NCI-H748 (cell line): ENCODE measurements around the gene RRM2.
A peak's percentile ranks its signal among the peaks of the same experiment; 100 is the strongest.

Experiments
- DNase-seq: peaks from one replicate; lab custom pipeline; 2025; ENCODE audit not compliant: unreplicated experiment; lab: John Stamatoyannopoulos, UW

RRM2 gene

DNA sequence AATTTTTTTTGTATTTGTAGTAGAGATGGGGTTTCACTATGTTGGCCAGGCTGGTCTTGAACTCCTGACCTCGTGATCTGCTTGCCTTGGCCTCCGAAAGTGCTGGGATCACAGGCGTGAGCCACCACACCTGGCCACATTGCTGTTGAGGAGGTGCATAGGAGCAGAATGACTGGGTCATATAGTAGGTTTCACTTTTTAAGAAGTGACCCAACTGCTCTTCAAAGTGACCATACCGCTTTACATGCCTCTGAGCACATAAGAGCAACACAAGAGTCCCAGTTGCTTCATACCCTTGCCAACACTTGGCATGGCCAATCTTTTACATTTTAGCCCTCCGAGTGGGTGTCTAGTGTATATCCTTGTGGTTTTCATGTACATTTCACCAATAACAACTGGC, 28.9 kb downstream of the RRM2 start:
- no peak for DNase-seq

GRCh38 chr2:10157293-10157692, 34.8 kb downstream of the RRM2 start:
- DNase-seq, result no peak

DNA sequence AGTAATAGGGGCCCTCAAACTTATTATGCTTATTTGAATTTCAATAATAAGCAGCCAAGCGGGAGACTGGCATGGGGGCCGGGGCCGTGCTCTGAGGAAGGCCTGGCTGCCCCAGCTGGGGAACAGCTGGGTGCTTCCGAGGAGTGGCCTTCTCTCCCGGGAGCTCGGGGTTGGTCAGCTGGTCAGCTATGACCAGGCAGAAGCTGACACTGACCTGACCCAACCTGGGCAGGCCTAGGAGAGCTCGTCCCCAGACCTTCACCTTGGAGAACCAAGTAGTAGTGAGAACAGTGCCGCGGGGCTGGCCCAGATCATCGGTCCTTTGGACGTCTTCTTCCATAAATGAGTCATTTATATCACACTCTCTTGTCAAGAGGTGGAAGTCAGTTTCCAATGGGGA, 36.1 kb downstream of the RRM2 start:
- DNase-seq, result no peak

DNA sequence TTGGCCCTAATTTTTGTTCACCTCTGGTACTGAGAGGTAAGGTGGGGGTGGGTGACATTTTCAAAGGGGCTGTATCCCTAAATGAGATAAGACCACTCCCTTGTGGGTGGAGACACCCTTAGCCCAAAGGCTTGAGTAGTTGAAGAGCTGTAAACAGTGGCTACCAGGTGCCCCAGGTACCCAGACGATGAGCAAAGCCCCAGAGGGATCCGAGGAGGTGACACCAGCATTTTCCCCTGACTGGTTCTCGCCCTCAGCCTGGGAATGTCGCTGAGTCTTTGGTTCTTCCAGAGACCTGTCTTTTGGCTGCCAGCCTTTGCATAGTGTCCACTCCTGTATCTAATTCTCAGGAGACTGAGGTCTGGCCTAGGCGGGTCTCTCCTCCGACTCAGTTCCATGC, 36.5 kb downstream of the RRM2 start:
- DNase-seq, result no peak

- DNase-seq, result no peak
Observed at GRCh38 chr2:10159581-10160131, 37.1 kb downstream of the RRM2 start.

- no peak for DNase-seq
Observed at GRCh38 chr2:10160203-10160955, 37.8 kb downstream of the RRM2 start.

DNA sequence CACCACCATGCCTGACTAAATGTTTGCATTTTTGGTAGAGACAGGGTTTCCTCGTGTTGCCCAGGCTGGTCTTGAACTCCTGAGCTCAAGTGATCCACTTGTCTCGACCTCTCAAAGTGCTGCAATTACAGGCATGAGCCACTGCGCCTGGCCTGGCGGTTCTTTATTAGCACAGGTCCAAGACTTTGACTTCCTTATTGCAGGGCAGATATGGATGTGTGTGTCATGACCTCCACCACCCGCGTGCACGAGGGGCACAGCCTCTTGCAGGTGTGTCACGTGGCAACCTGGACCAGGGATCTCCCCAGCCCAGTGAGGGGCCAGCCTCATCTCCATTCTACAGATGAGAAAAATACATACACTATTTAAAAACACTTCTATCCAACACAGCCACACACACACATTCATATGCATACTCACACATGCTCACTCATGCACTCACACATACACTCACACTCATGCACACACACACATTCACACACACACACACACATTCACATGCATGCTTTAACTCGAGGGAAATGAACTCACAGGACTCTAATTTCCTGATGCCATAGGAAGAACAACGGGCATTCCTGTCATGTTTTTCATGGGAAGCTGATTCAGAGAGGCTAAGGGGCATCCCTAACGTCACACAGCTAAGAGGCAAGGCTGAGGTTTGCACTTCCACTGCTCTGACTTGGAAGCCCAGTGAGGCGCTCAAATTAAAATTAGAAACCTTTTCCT, 38.8 kb downstream of the RRM2 start:
- DNase-seq, result no peak

DNA sequence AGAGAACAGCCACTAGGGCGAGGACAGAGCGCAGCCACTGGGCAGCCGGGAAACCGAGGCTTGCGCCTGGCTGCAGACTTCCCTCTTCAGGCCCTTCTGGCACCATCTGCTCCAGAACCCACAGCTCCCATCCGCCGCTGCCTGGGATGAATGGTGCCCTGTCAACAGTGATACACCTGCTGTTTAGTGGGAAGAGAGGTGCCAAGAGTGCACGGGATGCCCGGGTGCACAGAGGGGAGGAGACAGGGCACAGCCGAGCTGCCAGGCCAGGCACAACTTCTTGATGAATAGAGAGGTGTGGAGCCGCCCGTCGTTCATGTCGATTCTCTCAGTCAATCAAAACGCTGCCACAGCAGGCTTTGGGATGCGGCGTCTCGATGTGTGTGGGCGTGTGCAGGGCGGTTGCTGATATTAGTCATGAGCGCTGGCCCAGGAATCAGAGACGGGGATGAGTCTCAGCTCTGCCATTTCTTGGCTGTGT, 39.5 kb downstream of the RRM2 start:
- no peak for DNase-seq

GRCh38 chr2:10162586-10163497, 40.3 kb downstream of the RRM2 start:
- DNase-seq, result peak; percentile 30

- DNase-seq, result no peak
Observed at GRCh38 chr2:10163498-10164486, 41.3 kb downstream of the RRM2 start.

DNA sequence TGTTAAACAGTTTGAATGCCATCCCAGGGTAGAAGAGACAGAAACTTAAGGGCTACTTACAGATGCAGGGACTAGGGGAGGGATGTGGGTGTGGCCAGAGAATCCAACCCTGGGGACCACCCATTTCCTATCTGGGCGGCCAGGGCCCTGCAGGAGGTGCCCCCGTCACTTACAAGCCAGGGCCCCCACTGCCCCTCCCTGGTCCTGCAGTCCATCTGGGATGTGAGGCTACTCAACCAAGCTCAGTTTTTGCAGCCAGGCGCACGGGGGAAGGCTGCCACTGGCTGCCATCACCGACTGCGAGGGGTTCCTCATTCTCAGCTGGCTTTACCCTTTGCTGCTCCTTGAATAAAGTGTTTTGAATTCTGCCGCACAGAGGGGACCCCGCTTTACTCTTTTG, 42.1 kb downstream of the RRM2 start:
- DNase-seq, result no peak

- no peak for DNase-seq
Observed at GRCh38 chr2:10165282-10165681, 42.7 kb downstream of the RRM2 start.

DNA sequence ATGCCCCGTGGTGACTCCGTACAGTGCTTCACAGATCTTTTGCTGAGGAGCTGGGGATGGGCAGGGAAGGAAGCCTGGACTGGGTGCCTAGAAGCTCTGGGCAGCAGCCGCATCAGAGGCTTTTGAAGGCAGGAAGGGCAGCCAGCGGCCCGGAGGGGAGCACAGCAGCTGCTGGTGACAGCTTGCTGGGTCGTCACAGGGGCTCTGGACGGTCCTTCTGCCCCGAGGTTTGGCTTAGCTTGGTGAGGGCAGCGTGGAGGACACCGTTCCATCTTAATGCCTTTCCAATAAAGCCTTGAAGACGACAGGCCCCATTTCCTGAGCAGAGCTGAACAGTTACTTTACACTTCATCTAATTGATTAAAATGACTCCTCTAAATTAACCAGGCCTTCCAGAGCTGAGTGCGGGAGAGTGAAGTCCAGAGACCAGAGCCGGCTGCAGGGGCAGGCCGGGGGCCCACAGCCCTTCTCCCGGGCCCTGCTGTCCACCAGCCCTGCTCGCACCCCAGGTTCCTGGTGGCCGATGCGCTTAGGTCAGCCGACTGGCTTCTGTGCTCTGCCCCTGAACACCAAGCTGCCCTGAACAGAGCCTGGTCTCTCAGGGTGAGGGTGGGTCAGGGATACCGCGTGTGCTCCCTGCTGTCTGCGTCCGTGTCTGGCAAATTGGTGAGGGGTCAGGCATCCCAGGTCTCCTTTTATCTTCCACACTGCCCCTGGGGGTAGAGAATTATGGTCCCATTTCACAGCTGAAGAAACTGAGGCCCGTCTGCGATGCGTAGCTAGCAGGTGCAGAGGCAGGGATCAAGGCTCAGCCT, 43.5 kb downstream of the RRM2 start:
- DNase-seq, result no peak

GRCh38 chr2:10166676-10167292, 44.2 kb downstream of the RRM2 start:
- DNase-seq, result no peak

GRCh38 chr2:10167316-10167715, 44.8 kb downstream of the RRM2 start:
- no peak for DNase-seq

GRCh38 chr2:10168221-10168620, 45.7 kb downstream of the RRM2 start:
- no peak for DNase-seq

DNA sequence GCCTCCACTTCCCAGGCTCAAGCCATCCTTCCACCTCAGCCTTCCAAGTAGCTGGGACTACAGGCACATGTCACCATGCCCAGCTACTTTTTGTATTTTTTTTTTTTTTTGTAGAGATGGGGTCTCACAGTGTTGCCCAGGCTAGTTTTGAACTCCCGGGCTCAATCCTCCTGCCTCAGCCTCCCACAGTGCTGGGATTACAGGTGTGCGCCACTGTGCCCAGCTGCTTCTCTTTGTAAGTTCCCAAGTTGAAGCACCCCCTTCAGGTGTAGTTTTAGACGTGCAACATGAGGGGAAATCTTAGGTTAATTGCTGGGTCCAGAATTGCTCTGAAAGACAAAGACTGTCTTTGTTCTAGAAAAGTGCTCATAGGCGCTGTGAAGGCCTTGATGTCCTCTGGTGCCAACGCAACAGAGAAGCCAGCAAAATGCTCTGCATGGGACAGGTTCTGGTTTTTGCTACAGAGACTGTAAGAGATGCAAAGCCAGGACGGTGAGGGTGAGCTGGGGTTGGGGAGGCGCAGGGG, 46.6 kb downstream of the RRM2 start:
- DNase-seq, result no peak

DNA sequence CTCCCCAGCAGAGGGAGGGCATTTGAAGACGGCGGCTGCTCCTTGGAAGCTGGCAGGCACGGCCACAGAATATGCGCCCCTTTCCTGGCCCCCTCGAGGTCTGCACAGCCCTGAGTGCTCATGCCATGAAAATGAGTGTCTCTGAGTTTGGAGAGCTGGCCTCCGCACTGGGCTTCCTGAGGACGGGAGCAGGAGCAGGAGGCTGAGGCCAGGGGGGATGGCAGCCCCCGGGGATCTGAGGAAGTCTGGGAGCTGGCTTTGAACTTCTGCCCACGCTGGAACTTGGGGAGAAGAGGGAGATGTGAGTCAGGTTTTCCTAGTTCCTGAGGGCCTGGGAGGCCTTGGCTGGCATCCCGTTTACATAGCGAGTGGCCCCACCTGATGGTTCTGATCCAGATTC, 47.0 kb downstream of the RRM2 start:
- no peak for DNase-seq
